Endothelial cell of umbilical vein (primary cell): ENCODE measurements around the gene CCDC91. TPM values are rescaled to one million over a fixed set of nuclear protein-coding genes. Genes with fewer than 3 reads are reported as not detected.
"Not testable (repeated sequence)": the region's sequence is repeated elsewhere in the genome, so short reads cannot be mapped to it uniquely, and the experiment has no call there.

ENCODE experiments used
- BruUV-seq: library from RNA; stranded (reverse); fragments of 400-500 nt; replicated peaks from 2 replicates; lab custom pipeline; 2021; lab: Mats Ljungman, UMichigan
- CTCF ChIA-PET: fragments of 300-600, 350-600 bp; sonication (Branson Sonifier 250); formaldehyde crosslinking; loops from one replicate; lab custom pipeline; 2021; ENCODE audit warnings: antibody characterized with exemption, inconsistent platforms; lab: Charles Lee
- POLR2A ChIA-PET: fragments of 300-600, 350-600 bp; sonication (Branson Sonifier 250); formaldehyde crosslinking; loops from one replicate; lab custom pipeline; 2021; ENCODE audit warnings: antibody characterized with exemption, inconsistent platforms; lab: Charles Lee
- DNase-seq: peaks from one replicate; pipeline ENCODE4 v3.0.0-alpha.2; 2011; ENCODE audit warnings: low read depth, low spot score
- FAIRE-seq: peaks from 2 replicates; lab custom pipeline; 2011; peaks lifted over from hg19 to GRCh38; lab: Jason Lieb, UNC
- H2AFZ ChIP-seq: 2 replicates; pipeline ENCODE4 v1.6.0; 2012; ENCODE audit warnings: low read depth, low read length, control low read depth, inconsistent platforms
- H3K27ac ChIP-seq: 2 replicates; pipeline ENCODE4 v1.5.1; 2011; ENCODE audit warnings: low read depth, mild to moderate bottlenecking, control low read depth, low read length, moderate library complexity; ENCODE audit not compliant: insufficient read depth
- H3K27me3 ChIP-seq, 2 experiments: 2 replicates each; pipeline versions ENCODE4 v1.6.0 to v1.6.1; 2011; ENCODE audit warnings: low read length in 2 of 2, mixed read lengths in 1 of 2; ENCODE audit not compliant: control insufficient read depth in 2 of 2, insufficient read depth in 2 of 2
- H3K36me3 ChIP-seq, 2 experiments: 2 replicates in 1 of 2; 3 replicates in 1 of 2; pipeline ENCODE4 v1.5.1; 2011; ENCODE audit warnings: low read length in 2 of 2, mild to moderate bottlenecking in 1 of 2, moderate library complexity in 1 of 2; ENCODE audit not compliant: control insufficient read depth in 2 of 2, insufficient read depth in 2 of 2; ENCODE audit errors: extremely low read depth in 1 of 2
- H3K4me1 ChIP-seq: 3 replicates; pipeline ENCODE4 v1.5.1; 2011; ENCODE audit warnings: mild to moderate bottlenecking, low read length; ENCODE audit not compliant: control insufficient read depth, insufficient read depth; ENCODE audit errors: extremely low read depth
- H3K4me2 ChIP-seq: 2 replicates; pipeline ENCODE4 v1.6.1; 2011; ENCODE audit warnings: low read length, control low read depth, mixed read lengths; ENCODE audit not compliant: insufficient read depth
- H3K4me3 ChIP-seq, 3 experiments: fragments of 200-600 bp in 1 of 3; sonication (generic), shearing (Covaris generic) in 1 of 3; replicated peaks in 1 of 3; 2 replicates each; pipeline ENCODE4 v1.5.1; 2011 to 2016; ENCODE audit warnings: control low read depth in 3 of 3, low read length in 3 of 3, mild to moderate bottlenecking in 2 of 3, inconsistent platforms in 1 of 3, low read depth in 1 of 3, moderate library complexity in 1 of 3; ENCODE audit not compliant: insufficient read depth in 1 of 3
- H3K79me2 ChIP-seq: 2 replicates; pipeline ENCODE4 v1.6.0; 2012; ENCODE audit warnings: low read length, inconsistent platforms; ENCODE audit not compliant: control insufficient read depth, insufficient read depth
- H3K9ac ChIP-seq: replicated peaks from 2 replicates; pipeline ENCODE3; 2011; ENCODE audit warnings: low read length, control low read depth; ENCODE audit not compliant: insufficient read depth; ENCODE audit errors: extremely low read depth
- H3K9me1 ChIP-seq: replicated peaks from 3 replicates; pipeline ENCODE4 v1.6.0; 2011; ENCODE audit warnings: mild to moderate bottlenecking, low read length; ENCODE audit not compliant: control insufficient read depth, insufficient read depth; ENCODE audit errors: extremely low read depth
- H3K9me3 ChIP-seq: replicated peaks from 2 replicates; pipeline ENCODE4 v1.5.1; 2012; ENCODE audit warnings: low read length, inconsistent platforms; ENCODE audit not compliant: control insufficient read depth, insufficient read depth
- H4K20me1 ChIP-seq: replicated peaks from 2 replicates; pipeline ENCODE3; 2011; ENCODE audit warnings: mild to moderate bottlenecking, low read length; ENCODE audit not compliant: control insufficient read depth, insufficient read depth; ENCODE audit errors: extremely low read depth
- EZH2 ChIP-seq: IDR thresholded peaks from 2 replicates; pipeline ENCODE4 v1.6.1; 2012; ENCODE audit warnings: borderline replicate concordance, low read depth, mild to moderate bottlenecking, moderate library complexity, low read length, inconsistent platforms; ENCODE audit not compliant: severe bottlenecking
- FOS ChIP-seq: IDR thresholded peaks from 2 replicates; pipeline ENCODE4 v1.6.1; 2011; ENCODE audit warnings: mild to moderate bottlenecking, low read length, moderate library complexity, borderline replicate concordance; ENCODE audit not compliant: insufficient read depth
- GATA2 ChIP-seq: IDR thresholded peaks from 2 replicates; pipeline ENCODE4 v1.7.0; 2011; ENCODE audit warnings: low read depth, mild to moderate bottlenecking, moderate library complexity, mixed read lengths, low read length; ENCODE audit not compliant: insufficient read length, insufficient read depth
- JUN ChIP-seq: IDR thresholded peaks from 2 replicates; pipeline ENCODE4 v1.6.1; 2011; ENCODE audit warnings: borderline replicate concordance, low read depth; ENCODE audit not compliant: insufficient read length, insufficient read depth
- MYC ChIP-seq: IDR thresholded peaks from one replicate; pipeline ENCODE4 v1.6.1; 2011; ENCODE audit warnings: mild to moderate bottlenecking, low read depth, low read length
- POLR2A ChIP-seq: IDR thresholded peaks from 2 replicates; pipeline ENCODE4 v1.6.1; 2012; ENCODE audit warnings: low read depth, mild to moderate bottlenecking, control low read depth, low read length
- POLR2AphosphoS5 ChIP-seq: IDR thresholded peaks from 2 replicates; pipeline ENCODE4 v1.6.1; 2012; ENCODE audit warnings: low read depth, mild to moderate bottlenecking, control low read depth, low read length, moderate library complexity; ENCODE audit not compliant: insufficient read depth
- dilution Hi-C: fragments of 300-500 bp; cut with MboI; formaldehyde crosslinking; loops from one replicate; pipeline ENCODE4 v1.15.0; 2019; ENCODE audit warnings: low sequenced_read_pairs; ENCODE audit not compliant: extremely low pct_ligation_motif_present
- intact Hi-C: fragments of 100-400 bp; cut with micrococcal nuclease; formaldehyde crosslinking; loops from one replicate; pipeline ENCODE4 v1.10.0; 2022
- polyA plus RNA-seq, 4 experiments: library from polyadenylated mRNA; depleted of rRNA in 3 of 4; stranded (reverse) in 3 of 4; unstranded in 1 of 4; fragments of >200 nt; gene quantifications; 2 replicates each; pipeline versions ENCODE4 v1.2.1 to v1.2.3, GENCODE V29; 2011 to 2012; ENCODE audit warnings: missing spikeins in 1 of 4
- total RNA-seq: library from RNA; stranded (reverse); gene quantifications from 2 replicates; pipeline ENCODE4 v1.2.3, GENCODE V29; 2021
- TF ChIP-seq, protein P1 (sequence below), 2 donors: IDR thresholded peaks; 1 replicate in 1 of 2; 2 replicates in 1 of 2; pipeline ENCODE4 v1.5.1; 2011; ENCODE audit warnings: low read length in 2 of 2, mild to moderate bottlenecking in 2 of 2, moderate library complexity in 2 of 2, control low read depth in 1 of 2, inconsistent platforms in 1 of 2, low read depth in 1 of 2; ENCODE audit not compliant: insufficient read depth in 1 of 2; ENCODE audit errors: extremely low read depth in 1 of 2
- TF ChIP-seq, protein P2 (sequence below): IDR thresholded peaks from 2 replicates; pipeline ENCODE4 v1.6.1; 2011; ENCODE audit not compliant: insufficient read depth, insufficient read length

The CCDC91 gene
- total and polyA plus RNA-seq, 2 donors (not counting 3 experiments of a cell fraction or from before 2014, with no cell fraction given) = 3.8 to 10.5 TPM

DNA sequence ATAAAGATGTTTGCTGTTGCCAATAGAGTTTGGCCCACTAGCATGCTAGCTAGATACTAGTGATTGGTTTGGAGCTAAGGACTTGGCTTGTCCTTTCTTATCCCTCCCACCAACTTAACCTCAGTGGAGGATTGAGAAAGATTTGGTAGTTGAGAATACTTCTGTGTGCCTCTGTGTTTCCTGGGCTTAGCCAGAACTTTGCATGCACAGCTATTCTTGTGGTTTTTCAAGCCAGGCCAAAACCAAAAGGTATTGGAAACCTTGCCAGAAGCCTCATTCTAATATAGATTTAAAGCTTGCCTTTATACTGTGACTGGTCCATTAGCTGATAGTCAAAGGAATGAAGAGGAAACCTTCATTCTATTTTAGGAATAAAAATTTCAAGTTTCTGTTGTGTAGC is 188.5 kb downstream of the CCDC91 start:
- no TSS peak for BruUV-seq

DNA sequence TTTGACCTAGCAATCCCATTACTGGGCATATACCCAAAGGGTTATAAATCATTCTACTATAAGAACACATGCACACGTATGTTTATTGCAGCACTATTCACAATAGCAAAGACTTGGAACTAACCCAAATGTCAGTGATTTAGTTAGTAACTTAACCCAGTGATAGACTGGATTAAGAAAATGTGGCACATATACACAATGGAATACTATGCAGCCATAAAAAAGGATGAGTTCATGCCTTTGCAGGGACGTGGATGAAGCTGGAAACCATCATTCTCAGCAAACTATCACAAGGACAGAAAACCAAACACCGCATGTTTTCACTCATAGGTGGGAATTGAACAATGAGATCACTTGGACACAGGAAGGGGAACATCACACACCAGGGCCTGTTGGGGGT is 189.5 kb downstream of the CCDC91 start:
- intact Hi-C loops, BruUV-seq, H3K9me3 ChIP-seq, H3K4me3 ChIP-seq, H3K4me1 ChIP-seq, H3K9me1 ChIP-seq, H3K36me3 ChIP-seq, H3K9ac ChIP-seq, H3K79me2 ChIP-seq, H2AFZ ChIP-seq, dilution Hi-C loops, DNase-seq, POLR2A ChIA-PET, H3K4me2 ChIP-seq, H3K27ac ChIP-seq, H3K27me3 ChIP-seq, FAIRE-seq, H4K20me1 ChIP-seq: not testable (repeated sequence)
- CTCF ChIA-PET = interaction anchor here (1.3 kb wide), 1 partner anchor 80 kb away, joined by 3 read pairs; no protein-coding TSS in a partner anchor

More for the DNA sequence above, 188.5 kb downstream of the CCDC91 start:
- Histone ChIP-seq H3K79me2 (no peaks in the 10 kb centered on the region), H3K36me3 (no peaks in the 10 kb centered on the region), H4K20me1 (no peaks in the 10 kb centered on the region), H3K4me2 (no peak overlapping the region), H3K4me1 (no peaks in the 10 kb centered on the region), H3K27me3 (no peaks in the 10 kb centered on the region), H3K27ac (no peak overlapping the region), H3K9ac (no peak overlapping the region), H3K9me1 (no peaks in the 10 kb centered on the region), H2AFZ (no peak overlapping the region), H3K4me3 (no peak overlapping the region), H3K9me3 (no peaks in the 10 kb centered on the region)
- CTCF ChIA-PET = interaction anchor here (1.3 kb wide), 1 partner anchor 79 kb away, joined by 3 read pairs; no protein-coding TSS in a partner anchor
- TF ChIP-seq, protein P1, sequence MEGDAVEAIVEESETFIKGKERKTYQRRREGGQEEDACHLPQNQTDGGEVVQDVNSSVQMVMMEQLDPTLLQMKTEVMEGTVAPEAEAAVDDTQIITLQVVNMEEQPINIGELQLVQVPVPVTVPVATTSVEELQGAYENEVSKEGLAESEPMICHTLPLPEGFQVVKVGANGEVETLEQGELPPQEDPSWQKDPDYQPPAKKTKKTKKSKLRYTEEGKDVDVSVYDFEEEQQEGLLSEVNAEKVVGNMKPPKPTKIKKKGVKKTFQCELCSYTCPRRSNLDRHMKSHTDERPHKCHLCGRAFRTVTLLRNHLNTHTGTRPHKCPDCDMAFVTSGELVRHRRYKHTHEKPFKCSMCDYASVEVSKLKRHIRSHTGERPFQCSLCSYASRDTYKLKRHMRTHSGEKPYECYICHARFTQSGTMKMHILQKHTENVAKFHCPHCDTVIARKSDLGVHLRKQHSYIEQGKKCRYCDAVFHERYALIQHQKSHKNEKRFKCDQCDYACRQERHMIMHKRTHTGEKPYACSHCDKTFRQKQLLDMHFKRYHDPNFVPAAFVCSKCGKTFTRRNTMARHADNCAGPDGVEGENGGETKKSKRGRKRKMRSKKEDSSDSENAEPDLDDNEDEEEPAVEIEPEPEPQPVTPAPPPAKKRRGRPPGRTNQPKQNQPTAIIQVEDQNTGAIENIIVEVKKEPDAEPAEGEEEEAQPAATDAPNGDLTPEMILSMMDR (IDR thresholded peaks at IDR 0.05; ENCODE audit: extremely low read depth in 1 of 2, insufficient read depth in 1 of 2, low read depth in 1 of 2, low read length in 2 of 2) = no peak
- TF ChIP-seq GATA2 = no peak
- TF ChIP-seq FOS = no peak
- TF ChIP-seq, protein P2, sequence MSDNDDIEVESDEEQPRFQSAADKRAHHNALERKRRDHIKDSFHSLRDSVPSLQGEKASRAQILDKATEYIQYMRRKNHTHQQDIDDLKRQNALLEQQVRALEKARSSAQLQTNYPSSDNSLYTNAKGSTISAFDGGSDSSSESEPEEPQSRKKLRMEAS = no peak
- no peak for TF ChIP-seq EZH2
- no peak for TF ChIP-seq POLR2A
- no peak for TF ChIP-seq POLR2AphosphoS5
- no peak for TF ChIP-seq JUN
- TF ChIP-seq MYC = no peak
- DNase-seq = no peak
- FAIRE-seq = no peak
- POLR2A ChIA-PET = no interaction called here
- dilution Hi-C loops = no loop called here
- intact Hi-C loops = no loop called here
